ENCODE results near the gene COX7A2L. TPM values are rescaled to one million over a fixed set of nuclear protein-coding genes. Genes with fewer than 3 reads are reported as not detected.
A peak's percentile ranks its signal among the peaks of the same experiment; 100 is the strongest.

Gene COX7A2L
- total RNA-seq, 3 donors from 2014 or later (not counting 1 experiment from before 2014, with no cell fraction given): 45.8 to 59.1 (median 58.1) TPM

DNA sequence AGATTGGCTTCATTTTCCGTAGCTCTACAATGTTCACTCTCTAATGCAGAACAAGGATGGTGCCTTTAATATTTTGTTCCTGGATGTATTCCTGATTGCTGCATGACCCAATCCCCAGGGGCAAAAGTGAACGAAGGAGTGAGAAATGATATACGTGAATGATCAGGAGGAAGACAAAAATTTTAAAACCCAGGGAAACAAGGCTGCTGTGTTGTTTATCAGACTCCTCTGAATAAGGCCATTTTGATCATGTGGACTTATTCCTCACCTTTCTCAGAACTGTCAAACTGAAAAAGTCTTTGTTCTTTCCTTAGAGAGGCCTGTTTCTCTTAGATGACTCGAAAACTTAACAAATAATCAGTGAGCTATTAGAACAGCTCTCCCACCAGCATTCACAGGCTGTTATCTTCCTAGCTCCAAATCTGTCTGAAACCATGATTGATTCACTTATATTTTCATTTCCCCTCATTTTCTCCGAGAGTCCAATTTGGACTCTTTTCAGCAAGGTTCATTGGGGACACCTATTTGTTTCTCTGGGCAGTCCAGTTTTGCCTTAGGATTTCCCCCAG is 29.5 kb upstream of the COX7A2L start:
- H3K4me3 Mint-ChIP-seq: no peak overlapping the region
- intact Hi-C loops (cut with micrococcal nuclease): no loop called here
- ATAC-seq: no peak
- Histone ChIP-seq H3K36me3 (ENCODE audit: control insufficient read depth, insufficient read depth, low read length) (no peaks in the 10 kb centered on the region), H3K27ac (ENCODE audit: low read length) (no peak overlapping the region), H3K9me3 (ENCODE audit: control insufficient read depth, insufficient read depth, low read length) (no peaks in the 10 kb centered on the region), H3K4me1 (ENCODE audit: control insufficient read depth, insufficient read depth, low read length) (no peaks in the 10 kb centered on the region), H3K27me3 (ENCODE audit: control insufficient read depth, insufficient read depth, low read length) (no peaks in the 10 kb centered on the region), H3K4me3 (ENCODE audit: low read length) (no peak overlapping the region)
- 86% methylated on average over 5 of the region's 5 CpGs for WGBS (ENCODE audit: insufficient coverage)
- no peak overlapping the region for H3K27ac Mint-ChIP-seq
- no peaks in the 10 kb centered on the region for H3K4me1 Mint-ChIP-seq
- no peak for DNase-seq
- H3K27me3 Mint-ChIP-seq (ENCODE audit: low read depth in 2 of 2): peaks cover 17% of the 10 kb centered on the region in 2 donors
- H3K9me3 Mint-ChIP-seq: no peaks in the 10 kb centered on the region
- no peaks in the 10 kb centered on the region for H3K36me3 Mint-ChIP-seq
- no peak for TF ChIP-seq CTCF (IDR thresholded peaks at IDR 0.05)

- Histone ChIP-seq H3K27me3 (ENCODE audit: control insufficient read depth, insufficient read depth, low read length) (no peaks in the 10 kb centered on the region), H3K27ac (ENCODE audit: low read length) (no peak overlapping the region), H3K9me3 (ENCODE audit: control insufficient read depth, insufficient read depth, low read length) (no peaks in the 10 kb centered on the region), H3K36me3 (ENCODE audit: control insufficient read depth, insufficient read depth, low read length) (no peaks in the 10 kb centered on the region), H3K4me1 (ENCODE audit: control insufficient read depth, insufficient read depth, low read length) (no peaks in the 10 kb centered on the region), H3K4me3 (ENCODE audit: low read length) (no peak overlapping the region)
- Mint-ChIP-seq H3K9me3 (no peaks in the 10 kb centered on the region), H3K36me3 (no peaks in the 10 kb centered on the region), H3K27ac (no peak overlapping the region), H3K27me3 (ENCODE audit: low read depth in 2 of 2) (peaks cover 0 to 22% of the 10 kb centered on the region in 2 donors), H3K4me3 (no peak overlapping the region), H3K4me1 (no peaks in the 10 kb centered on the region)
- DNase-seq (peak in 1 of 2 donors; percentile 26), ATAC-seq (peak in 1 of 3 donors; percentile 36)
- peak; percentile 13 for TF ChIP-seq CTCF (IDR thresholded peaks at IDR 0.05)
- intact Hi-C loops (cut with micrococcal nuclease): no loop called here
- WGBS (ENCODE audit: insufficient coverage): 91% methylated on average over 3 of the region's 5 CpGs
Measured at GRCh38 chr2:42386682-42387081, 25.7 kb upstream of the COX7A2L start.

- intact Hi-C loops (cut with micrococcal nuclease): no loop called here
- ATAC-seq: no peak
- H3K27ac Mint-ChIP-seq: no peak overlapping the region
- Histone ChIP-seq H3K4me1 (ENCODE audit: control insufficient read depth, insufficient read depth, low read length) (no peaks in the 10 kb centered on the region), H3K9me3 (ENCODE audit: control insufficient read depth, insufficient read depth, low read length) (no peaks in the 10 kb centered on the region), H3K36me3 (ENCODE audit: control insufficient read depth, insufficient read depth, low read length) (no peaks in the 10 kb centered on the region), H3K27ac (ENCODE audit: low read length) (no peak overlapping the region), H3K4me3 (ENCODE audit: low read length) (no peak overlapping the region), H3K27me3 (ENCODE audit: control insufficient read depth, insufficient read depth, low read length) (no peaks in the 10 kb centered on the region)
- H3K36me3 Mint-ChIP-seq: no peaks in the 10 kb centered on the region
- peaks cover 7 to 20% of the 10 kb centered on the region in 2 donors for H3K27me3 Mint-ChIP-seq (ENCODE audit: low read depth in 2 of 2)
- H3K9me3 Mint-ChIP-seq: no peaks in the 10 kb centered on the region
- WGBS (ENCODE audit: insufficient coverage): 79% methylated on average over 7 of the region's 7 CpGs
- no peak overlapping the region for H3K4me3 Mint-ChIP-seq
- DNase-seq: no peak
- no peaks in the 10 kb centered on the region for H3K4me1 Mint-ChIP-seq
- TF ChIP-seq CTCF (IDR thresholded peaks at IDR 0.05): no peak
Measured at GRCh38 chr2:42385225-42385624, 24.2 kb upstream of the COX7A2L start.
